ENCODE results near the gene SMIM28. TPM values are rescaled to one million over a fixed set of nuclear protein-coding genes. Genes with fewer than 3 reads are reported as not detected.
A peak's percentile ranks its signal among the peaks of the same experiment; 100 is the strongest.

Gene SMIM28
- total and polyA plus RNA-seq, 9 of the 15 experiments (the other 6 are each of a cell fraction or from before 2014, with no cell fraction given): not detected

DNA sequence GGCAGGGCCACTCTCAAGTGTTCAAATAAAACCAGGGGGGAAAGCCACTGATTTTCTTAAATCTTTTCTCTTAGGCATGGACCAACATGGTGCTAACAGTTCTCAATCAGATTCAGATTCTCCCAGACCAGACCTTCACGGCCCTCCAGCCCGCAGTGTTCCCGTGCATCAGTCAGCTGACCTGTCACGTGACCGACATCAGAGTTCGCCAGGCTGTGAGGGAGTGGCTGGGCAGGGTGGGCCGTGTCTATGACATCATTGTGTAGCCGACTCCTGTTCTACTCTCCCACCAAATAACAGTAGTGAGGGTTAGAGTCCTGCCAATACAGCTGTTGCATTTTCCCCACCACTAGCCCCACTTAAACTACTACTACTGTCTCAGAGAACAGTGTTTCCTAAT lies 41.5 kb upstream of the SMIM28 start (continued):
- TF ChIP-seq, protein P1, sequence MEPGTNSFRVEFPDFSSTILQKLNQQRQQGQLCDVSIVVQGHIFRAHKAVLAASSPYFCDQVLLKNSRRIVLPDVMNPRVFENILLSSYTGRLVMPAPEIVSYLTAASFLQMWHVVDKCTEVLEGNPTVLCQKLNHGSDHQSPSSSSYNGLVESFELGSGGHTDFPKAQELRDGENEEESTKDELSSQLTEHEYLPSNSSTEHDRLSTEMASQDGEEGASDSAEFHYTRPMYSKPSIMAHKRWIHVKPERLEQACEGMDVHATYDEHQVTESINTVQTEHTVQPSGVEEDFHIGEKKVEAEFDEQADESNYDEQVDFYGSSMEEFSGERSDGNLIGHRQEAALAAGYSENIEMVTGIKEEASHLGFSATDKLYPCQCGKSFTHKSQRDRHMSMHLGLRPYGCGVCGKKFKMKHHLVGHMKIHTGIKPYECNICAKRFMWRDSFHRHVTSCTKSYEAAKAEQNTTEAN (CRISPR knock-in tag; IDR thresholded peaks at IDR 0.05): no peak
- TF ChIP-seq, protein P2, sequence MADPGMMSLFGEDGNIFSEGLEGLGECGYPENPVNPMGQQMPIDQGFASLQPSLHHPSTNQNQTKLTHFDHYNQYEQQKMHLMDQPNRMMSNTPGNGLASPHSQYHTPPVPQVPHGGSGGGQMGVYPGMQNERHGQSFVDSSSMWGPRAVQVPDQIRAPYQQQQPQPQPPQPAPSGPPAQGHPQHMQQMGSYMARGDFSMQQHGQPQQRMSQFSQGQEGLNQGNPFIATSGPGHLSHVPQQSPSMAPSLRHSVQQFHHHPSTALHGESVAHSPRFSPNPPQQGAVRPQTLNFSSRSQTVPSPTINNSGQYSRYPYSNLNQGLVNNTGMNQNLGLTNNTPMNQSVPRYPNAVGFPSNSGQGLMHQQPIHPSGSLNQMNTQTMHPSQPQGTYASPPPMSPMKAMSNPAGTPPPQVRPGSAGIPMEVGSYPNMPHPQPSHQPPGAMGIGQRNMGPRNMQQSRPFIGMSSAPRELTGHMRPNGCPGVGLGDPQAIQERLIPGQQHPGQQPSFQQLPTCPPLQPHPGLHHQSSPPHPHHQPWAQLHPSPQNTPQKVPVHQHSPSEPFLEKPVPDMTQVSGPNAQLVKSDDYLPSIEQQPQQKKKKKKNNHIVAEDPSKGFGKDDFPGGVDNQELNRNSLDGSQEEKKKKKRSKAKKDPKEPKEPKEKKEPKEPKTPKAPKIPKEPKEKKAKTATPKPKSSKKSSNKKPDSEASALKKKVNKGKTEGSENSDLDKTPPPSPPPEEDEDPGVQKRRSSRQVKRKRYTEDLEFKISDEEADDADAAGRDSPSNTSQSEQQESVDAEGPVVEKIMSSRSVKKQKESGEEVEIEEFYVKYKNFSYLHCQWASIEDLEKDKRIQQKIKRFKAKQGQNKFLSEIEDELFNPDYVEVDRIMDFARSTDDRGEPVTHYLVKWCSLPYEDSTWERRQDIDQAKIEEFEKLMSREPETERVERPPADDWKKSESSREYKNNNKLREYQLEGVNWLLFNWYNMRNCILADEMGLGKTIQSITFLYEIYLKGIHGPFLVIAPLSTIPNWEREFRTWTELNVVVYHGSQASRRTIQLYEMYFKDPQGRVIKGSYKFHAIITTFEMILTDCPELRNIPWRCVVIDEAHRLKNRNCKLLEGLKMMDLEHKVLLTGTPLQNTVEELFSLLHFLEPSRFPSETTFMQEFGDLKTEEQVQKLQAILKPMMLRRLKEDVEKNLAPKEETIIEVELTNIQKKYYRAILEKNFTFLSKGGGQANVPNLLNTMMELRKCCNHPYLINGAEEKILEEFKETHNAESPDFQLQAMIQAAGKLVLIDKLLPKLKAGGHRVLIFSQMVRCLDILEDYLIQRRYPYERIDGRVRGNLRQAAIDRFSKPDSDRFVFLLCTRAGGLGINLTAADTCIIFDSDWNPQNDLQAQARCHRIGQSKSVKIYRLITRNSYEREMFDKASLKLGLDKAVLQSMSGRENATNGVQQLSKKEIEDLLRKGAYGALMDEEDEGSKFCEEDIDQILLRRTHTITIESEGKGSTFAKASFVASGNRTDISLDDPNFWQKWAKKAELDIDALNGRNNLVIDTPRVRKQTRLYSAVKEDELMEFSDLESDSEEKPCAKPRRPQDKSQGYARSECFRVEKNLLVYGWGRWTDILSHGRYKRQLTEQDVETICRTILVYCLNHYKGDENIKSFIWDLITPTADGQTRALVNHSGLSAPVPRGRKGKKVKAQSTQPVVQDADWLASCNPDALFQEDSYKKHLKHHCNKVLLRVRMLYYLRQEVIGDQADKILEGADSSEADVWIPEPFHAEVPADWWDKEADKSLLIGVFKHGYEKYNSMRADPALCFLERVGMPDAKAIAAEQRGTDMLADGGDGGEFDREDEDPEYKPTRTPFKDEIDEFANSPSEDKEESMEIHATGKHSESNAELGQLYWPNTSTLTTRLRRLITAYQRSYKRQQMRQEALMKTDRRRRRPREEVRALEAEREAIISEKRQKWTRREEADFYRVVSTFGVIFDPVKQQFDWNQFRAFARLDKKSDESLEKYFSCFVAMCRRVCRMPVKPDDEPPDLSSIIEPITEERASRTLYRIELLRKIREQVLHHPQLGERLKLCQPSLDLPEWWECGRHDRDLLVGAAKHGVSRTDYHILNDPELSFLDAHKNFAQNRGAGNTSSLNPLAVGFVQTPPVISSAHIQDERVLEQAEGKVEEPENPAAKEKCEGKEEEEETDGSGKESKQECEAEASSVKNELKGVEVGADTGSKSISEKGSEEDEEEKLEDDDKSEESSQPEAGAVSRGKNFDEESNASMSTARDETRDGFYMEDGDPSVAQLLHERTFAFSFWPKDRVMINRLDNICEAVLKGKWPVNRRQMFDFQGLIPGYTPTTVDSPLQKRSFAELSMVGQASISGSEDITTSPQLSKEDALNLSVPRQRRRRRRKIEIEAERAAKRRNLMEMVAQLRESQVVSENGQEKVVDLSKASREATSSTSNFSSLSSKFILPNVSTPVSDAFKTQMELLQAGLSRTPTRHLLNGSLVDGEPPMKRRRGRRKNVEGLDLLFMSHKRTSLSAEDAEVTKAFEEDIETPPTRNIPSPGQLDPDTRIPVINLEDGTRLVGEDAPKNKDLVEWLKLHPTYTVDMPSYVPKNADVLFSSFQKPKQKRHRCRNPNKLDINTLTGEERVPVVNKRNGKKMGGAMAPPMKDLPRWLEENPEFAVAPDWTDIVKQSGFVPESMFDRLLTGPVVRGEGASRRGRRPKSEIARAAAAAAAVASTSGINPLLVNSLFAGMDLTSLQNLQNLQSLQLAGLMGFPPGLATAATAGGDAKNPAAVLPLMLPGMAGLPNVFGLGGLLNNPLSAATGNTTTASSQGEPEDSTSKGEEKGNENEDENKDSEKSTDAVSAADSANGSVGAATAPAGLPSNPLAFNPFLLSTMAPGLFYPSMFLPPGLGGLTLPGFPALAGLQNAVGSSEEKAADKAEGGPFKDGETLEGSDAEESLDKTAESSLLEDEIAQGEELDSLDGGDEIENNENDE (IDR thresholded peaks at IDR 0.05; ENCODE audit: low read depth, low read length): no peak
- TF ChIP-seq CCNT2 (IDR thresholded peaks at IDR 0.05; ENCODE audit: borderline replicate concordance, extremely low read depth, insufficient read length, low read depth, low read length) (no peak), ZBED1 (IDR thresholded peaks at IDR 0.05) (no peak), MTF1 (CRISPR knock-in tag; IDR thresholded peaks at IDR 0.05; ENCODE audit: borderline replicate concordance) (no peak), JUND (IDR thresholded peaks at IDR 0.05; ENCODE audit: borderline replicate concordance, low read depth, low read length) (peak; percentile 57; the same call in 1 of the 2 replicates), JUND (tag; IDR thresholded peaks at IDR 0.05; ENCODE audit: borderline replicate concordance, low read depth, low read length) (peak; percentile 27; the same call in 1 of the 3 replicates), FOXP1 (CRISPR knock-in tag; IDR thresholded peaks at IDR 0.05) (no peak), TGIF2 (CRISPR knock-in tag; IDR thresholded peaks at IDR 0.05) (no peak), JUNB (CRISPR knock-in tag; conservative IDR thresholded peaks at IDR 0.05) (no peak; the same call in 1 of the 2 replicates), MAZ (CRISPR knock-in tag; conservative IDR thresholded peaks at IDR 0.05 in 1 of 2, IDR thresholded peaks at IDR 0.05 in 1 of 2) (no peak)
- TF ChIP-seq, protein P3, sequence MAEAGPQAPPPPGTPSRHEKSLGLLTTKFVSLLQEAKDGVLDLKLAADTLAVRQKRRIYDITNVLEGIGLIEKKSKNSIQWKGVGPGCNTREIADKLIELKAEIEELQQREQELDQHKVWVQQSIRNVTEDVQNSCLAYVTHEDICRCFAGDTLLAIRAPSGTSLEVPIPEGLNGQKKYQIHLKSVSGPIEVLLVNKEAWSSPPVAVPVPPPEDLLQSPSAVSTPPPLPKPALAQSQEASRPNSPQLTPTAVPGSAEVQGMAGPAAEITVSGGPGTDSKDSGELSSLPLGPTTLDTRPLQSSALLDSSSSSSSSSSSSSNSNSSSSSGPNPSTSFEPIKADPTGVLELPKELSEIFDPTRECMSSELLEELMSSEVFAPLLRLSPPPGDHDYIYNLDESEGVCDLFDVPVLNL (CRISPR knock-in tag; IDR thresholded peaks at IDR 0.05; ENCODE audit: low read depth): no peak
- TF ChIP-seq, protein P4, sequence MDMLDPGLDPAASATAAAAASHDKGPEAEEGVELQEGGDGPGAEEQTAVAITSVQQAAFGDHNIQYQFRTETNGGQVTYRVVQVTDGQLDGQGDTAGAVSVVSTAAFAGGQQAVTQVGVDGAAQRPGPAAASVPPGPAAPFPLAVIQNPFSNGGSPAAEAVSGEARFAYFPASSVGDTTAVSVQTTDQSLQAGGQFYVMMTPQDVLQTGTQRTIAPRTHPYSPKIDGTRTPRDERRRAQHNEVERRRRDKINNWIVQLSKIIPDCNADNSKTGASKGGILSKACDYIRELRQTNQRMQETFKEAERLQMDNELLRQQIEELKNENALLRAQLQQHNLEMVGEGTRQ (CRISPR knock-in tag; IDR thresholded peaks at IDR 0.05): peak; percentile 96
